Osteocyte (in vitro differentiated cells): ENCODE measurements around the gene STK38L. TPM values are rescaled to one million over a fixed set of nuclear protein-coding genes. Genes with fewer than 3 reads are reported as not detected.

ENCODE experiments used
- DNase-seq: peaks from one replicate; pipeline ENCODE4 v3.0.0; 2021; ENCODE audit warnings: mixed read lengths; ENCODE audit not compliant: unreplicated experiment; ENCODE audit errors: extremely low spot score
- H3K27ac Mint-ChIP-seq: one replicate; pipeline ENCODE4 v1.8.0; 2021; ENCODE audit warnings: mild to moderate bottlenecking, mixed read lengths; ENCODE audit not compliant: unreplicated experiment
- H3K27me3 Mint-ChIP-seq: one replicate; pipeline ENCODE4 v1.8.0; 2021; ENCODE audit warnings: mixed read lengths; ENCODE audit not compliant: unreplicated experiment
- H3K36me3 Mint-ChIP-seq: one replicate; pipeline ENCODE4 v1.8.0; 2021; ENCODE audit warnings: mixed read lengths; ENCODE audit not compliant: unreplicated experiment
- H3K4me1 Mint-ChIP-seq: one replicate; pipeline ENCODE4 v1.8.0; 2021; ENCODE audit warnings: mixed read lengths; ENCODE audit not compliant: unreplicated experiment
- H3K4me3 Mint-ChIP-seq: one replicate; pipeline ENCODE4 v1.8.0; 2021; ENCODE audit warnings: mild to moderate bottlenecking, moderate library complexity, mixed read lengths; ENCODE audit not compliant: unreplicated experiment
- H3K9me3 Mint-ChIP-seq: one replicate; pipeline ENCODE4 v1.8.0; 2021; ENCODE audit warnings: mixed read lengths; ENCODE audit not compliant: unreplicated experiment
- CTCF ChIP-seq: fragments of 200-600 bp; sonication (generic); IDR thresholded peaks from 2 replicates; pipeline ENCODE4 v1.5.0; 2021; ENCODE audit warnings: antibody characterized with exemption, mild to moderate bottlenecking, moderate library complexity
- total RNA-seq: library from RNA; stranded (reverse); gene quantifications from 2 replicates; pipeline ENCODE4 v1.2.1, GENCODE V29; 2021

The STK38L gene
- total RNA-seq, 1 donor from 2014 or later = 81.3 TPM

- Mint-ChIP-seq H3K4me3 (peak overlapping the region; percentile 100), H3K9me3 (peaks cover 6% of the 10 kb centered on the region), H3K4me1 (peaks cover 29% of the 10 kb centered on the region), H3K27ac (no peak overlapping the region), H3K27me3 (no peaks in the 10 kb centered on the region), H3K36me3 (peaks cover under 1% of the 10 kb centered on the region)
- no peak for DNase-seq
- no peak for TF ChIP-seq CTCF
Observed at GRCh38 chr12:27243006-27243405, 1.1 kb upstream of the STK38L start.

GRCh38 chr12:27244689-27245488 lies 803 bp downstream of the STK38L start:
- Mint-ChIP-seq H3K27ac (peak overlapping the region; percentile 100), H3K9me3 (peaks cover 6% of the 10 kb centered on the region), H3K36me3 (peaks cover 4% of the 10 kb centered on the region), H3K4me1 (peaks cover 39% of the 10 kb centered on the region), H3K4me3 (peak overlapping the region; percentile 100), H3K27me3 (no peaks in the 10 kb centered on the region)
- no peak for DNase-seq
- no peak for TF ChIP-seq CTCF

- H3K27ac Mint-ChIP-seq = peak overlapping the region; percentile 100
- H3K4me1 Mint-ChIP-seq = peaks cover 47% of the 10 kb centered on the region
- H3K27me3 Mint-ChIP-seq = no peaks in the 10 kb centered on the region
- no peak for TF ChIP-seq CTCF
- no peak for DNase-seq
- peak overlapping the region; percentile 79 for H3K4me3 Mint-ChIP-seq
- H3K36me3 Mint-ChIP-seq = peaks cover 6% of the 10 kb centered on the region
- peaks cover 6% of the 10 kb centered on the region for H3K9me3 Mint-ChIP-seq
Observed at GRCh38 chr12:27246141-27246540, 2.1 kb downstream of the STK38L start.

- peaks cover 50% of the 10 kb centered on the region for H3K4me1 Mint-ChIP-seq
- peaks cover 6% of the 10 kb centered on the region for H3K36me3 Mint-ChIP-seq
- H3K4me3 Mint-ChIP-seq = peak overlapping the region; percentile 79
- peaks cover 6% of the 10 kb centered on the region for H3K9me3 Mint-ChIP-seq
- no peaks in the 10 kb centered on the region for H3K27me3 Mint-ChIP-seq
- peak overlapping the region; percentile 59 for H3K27ac Mint-ChIP-seq
- TF ChIP-seq CTCF = no peak
- DNase-seq = no peak
Observed at GRCh38 chr12:27246774-27247173, 2.7 kb downstream of the STK38L start.

GRCh38 chr12:27252934-27253333 lies 8.8 kb downstream of the STK38L start:
- H3K27ac Mint-ChIP-seq = no peak overlapping the region

More at GRCh38 chr12:27252934-27253333, 8.8 kb downstream of the STK38L start:
- no peaks in the 10 kb centered on the region for H3K9me3 Mint-ChIP-seq
- peaks cover 17% of the 10 kb centered on the region for H3K36me3 Mint-ChIP-seq
- H3K4me1 Mint-ChIP-seq = peaks cover 48% of the 10 kb centered on the region
- no peaks in the 10 kb centered on the region for H3K27me3 Mint-ChIP-seq
- DNase-seq = no peak
- H3K4me3 Mint-ChIP-seq = no peak overlapping the region
- no peak for TF ChIP-seq CTCF
